HG02840 (cell line): ENCODE results near the gene ZAR1L.

Source experiments
- ATAC-seq: cut with Tn5 transposase; IDR thresholded peaks from one replicate; pipeline ENCODE4 v1.9.1; 2021; ENCODE audit warnings: mild to moderate bottlenecking, moderate library complexity, moderate number of reproducible peaks; ENCODE audit not compliant: unreplicated experiment, low FRiP score

The ZAR1L gene

DNA sequence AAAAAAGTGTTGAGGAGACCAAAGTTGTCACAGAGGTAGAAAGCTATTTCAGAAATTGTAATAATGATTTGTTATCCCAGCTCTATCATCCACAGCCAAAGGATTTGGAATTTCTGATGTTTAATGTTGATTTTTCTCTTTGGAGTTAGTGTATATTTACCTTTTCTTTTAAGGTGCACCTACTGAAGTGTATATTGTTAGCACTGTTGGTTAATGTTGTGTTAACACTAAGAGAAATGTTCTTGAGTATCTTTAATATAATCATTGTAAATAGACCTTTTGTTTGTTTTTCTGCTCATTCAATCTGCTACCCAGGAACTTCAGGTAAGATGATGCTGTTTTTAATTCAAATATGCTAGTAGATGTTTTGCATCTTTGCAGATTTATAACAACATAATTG is 57.5 kb downstream of the ZAR1L start:
- ATAC-seq = no peak

DNA sequence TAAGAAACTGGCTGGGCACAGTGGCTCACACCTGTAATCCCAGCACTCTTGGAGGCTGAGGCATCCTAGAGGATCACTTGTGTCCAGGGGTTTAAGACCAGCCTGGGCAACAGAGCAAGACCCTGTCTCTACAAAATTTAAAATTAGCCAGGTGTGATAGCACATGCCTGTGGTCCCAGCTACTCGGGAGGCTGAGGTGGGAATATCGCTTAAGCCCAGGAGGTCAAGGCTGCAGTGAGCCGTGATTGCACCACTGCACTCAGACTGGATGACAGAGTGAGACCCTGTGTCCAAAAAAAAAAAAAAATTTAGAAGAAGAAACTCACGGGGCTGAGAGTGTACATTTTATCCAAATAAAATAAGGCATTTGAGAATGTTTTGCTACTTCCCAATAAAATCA is 58.9 kb downstream of the ZAR1L start:
- no peak for ATAC-seq

DNA sequence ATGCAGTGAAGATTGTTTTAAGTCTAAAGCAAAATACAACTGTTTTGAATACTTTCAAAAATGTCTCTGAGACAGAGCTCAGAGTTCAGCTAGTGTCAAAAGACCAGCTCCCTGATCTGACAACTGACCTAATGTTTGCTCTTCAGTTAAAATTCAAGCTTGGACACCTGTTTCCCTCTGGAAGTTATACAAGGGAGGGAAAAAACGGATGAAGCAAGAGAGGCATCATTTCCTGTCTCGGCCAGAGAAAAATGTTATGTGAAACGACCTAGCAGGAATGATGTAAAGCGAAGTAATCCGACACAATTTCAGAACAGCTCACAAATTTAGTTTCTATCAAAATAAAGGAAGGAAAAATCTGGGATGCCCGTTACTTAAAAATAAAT is 59.4 kb downstream of the ZAR1L start:
- ATAC-seq = no peak

DNA sequence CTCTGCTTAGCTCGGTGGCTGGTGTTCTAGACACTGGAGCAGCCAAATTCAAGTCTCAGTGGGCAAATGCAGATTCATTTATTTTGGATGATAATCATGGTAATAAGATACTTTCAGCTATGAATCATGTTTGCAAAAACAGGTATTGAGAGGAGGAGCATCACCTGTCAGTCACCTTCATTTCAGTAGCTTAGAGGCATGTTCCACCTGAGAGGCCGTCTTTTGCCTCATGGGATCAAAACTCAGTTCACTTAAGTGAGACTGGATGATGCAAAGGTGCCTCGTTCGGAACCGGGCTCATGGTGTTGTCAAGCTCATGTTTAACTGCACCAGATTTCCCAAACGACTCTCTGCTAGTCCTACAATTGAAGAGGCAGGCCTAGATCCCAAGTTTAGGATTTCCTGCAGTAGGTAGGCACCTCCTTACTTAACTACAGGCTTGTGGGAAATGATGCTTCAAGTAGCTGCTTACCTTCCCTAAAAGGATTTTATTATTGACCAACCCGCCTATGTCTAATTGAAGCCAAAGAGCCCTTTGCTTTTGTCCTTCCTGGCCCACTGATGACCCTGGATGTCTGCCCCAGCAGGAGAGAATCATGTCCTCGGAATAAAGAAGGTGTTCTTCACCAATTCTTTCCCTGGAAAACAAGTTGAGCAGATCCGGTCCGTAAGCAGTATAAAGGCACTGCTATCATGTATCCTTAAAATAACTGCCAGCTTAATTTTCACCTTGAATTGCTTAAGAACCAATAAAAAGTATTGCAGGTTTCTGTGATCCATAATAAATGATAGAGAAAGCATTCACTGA is 60.0 kb downstream of the ZAR1L start:
- ATAC-seq = no peak

DNA sequence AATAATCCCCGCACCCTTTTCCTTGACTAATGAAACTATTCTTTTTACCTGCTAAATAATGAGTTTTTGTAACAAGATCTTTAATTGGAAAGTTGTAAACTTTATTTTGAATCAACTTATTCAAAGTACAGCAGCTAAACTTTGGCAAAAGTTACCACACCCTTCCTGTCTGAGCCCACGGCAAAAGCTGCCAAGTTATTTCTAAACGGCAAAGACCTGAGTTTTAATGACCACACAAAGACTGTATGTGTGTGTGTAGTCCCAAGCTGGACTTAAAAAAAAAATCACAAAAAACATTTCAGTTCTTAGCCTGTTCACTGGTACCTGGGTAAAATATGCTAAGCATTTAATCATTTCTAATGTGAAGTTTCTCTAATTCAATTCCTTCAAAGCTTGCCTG is 60.7 kb downstream of the ZAR1L start:
- ATAC-seq = no peak

- ATAC-seq = no peak
Observed at GRCh38 chr13:32253911-32254399, 61.2 kb downstream of the ZAR1L start.
